Bronchial epithelial cell (primary cell): ENCODE data around the gene MANBA. TPM values are rescaled to one million over a fixed set of nuclear protein-coding genes. Genes with fewer than 3 reads are reported as not detected.
"Not testable (repeated sequence)": the region's sequence is repeated elsewhere in the genome, so short reads cannot be mapped to it uniquely, and the experiment has no call there.

ENCODE experiments used
- DNase-seq: peaks from one replicate; pipeline ENCODE4 v3.0.0-alpha.2; 2010; ENCODE audit warnings: low read depth
- FAIRE-seq: peaks from 2 replicates; lab custom pipeline; 2011; peaks lifted over from hg19 to GRCh38; lab: Jason Lieb, UNC
- H3K27me3 ChIP-seq: 2 replicates; pipeline ENCODE4 v1.5.1; 2011; ENCODE audit warnings: low read length; ENCODE audit not compliant: control insufficient read depth, insufficient read depth
- H3K36me3 ChIP-seq: 2 replicates; pipeline ENCODE4 v1.5.1; 2011; ENCODE audit warnings: low read length; ENCODE audit not compliant: control insufficient read depth, insufficient read depth
- H3K4me3 ChIP-seq: 2 replicates; pipeline ENCODE4 v1.5.1; 2011; ENCODE audit warnings: mild to moderate bottlenecking, low read depth, low read length, control low read depth
- total RNA-seq: library from RNA; depleted of rRNA; stranded (reverse); fragments of >200 nt; gene quantifications from 2 replicates; pipeline ENCODE4 v1.2.1, GENCODE V29; 2014
- TF ChIP-seq, protein P1 (sequence below): IDR thresholded peaks from 2 replicates; pipeline ENCODE4 v1.5.1; 2011; ENCODE audit warnings: mild to moderate bottlenecking, moderate library complexity, low read length, control low read depth, inconsistent platforms; ENCODE audit not compliant: insufficient read depth, severe bottlenecking

The MANBA gene
- total RNA-seq, 1 donor from 2014 or later: 60.3 TPM

DNA sequence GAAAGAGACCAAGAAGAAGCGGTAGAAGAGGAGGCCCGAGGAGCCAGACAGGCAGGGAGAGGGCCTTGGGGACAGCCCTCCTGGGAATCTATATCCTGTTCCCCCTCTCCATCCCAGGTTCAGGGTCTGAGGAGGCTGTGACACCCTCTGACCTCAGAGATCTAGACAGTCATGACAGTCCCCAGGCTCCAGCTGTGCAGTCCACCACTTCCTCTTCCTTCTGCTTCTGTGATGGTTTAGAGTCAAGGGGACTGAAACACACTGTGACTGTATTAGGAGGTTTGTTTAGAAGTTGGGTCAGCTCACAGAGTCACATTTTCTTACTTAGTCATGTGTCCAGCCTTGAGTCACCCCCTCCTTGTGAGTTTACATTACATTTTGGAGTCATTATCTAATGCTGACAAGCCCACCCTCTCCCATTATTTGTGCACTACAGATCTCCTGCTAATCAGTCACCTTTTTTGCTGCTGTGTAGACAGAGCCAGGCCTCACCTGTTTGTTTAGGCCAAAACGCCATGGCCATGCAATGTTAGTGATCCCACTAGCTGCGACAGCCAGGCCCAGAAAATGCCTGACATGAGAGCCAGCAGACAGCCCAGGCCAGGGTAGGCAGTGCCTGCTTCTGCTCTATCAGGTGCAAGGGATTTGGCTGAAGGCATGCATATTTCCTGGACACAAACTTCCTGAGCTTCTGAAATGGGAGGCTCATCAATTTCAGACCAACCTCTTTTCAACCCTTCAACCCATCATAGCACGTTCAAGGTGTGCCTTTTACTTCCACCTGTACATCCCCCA, 26.0 kb downstream of the MANBA start:
- TF ChIP-seq, protein P1, sequence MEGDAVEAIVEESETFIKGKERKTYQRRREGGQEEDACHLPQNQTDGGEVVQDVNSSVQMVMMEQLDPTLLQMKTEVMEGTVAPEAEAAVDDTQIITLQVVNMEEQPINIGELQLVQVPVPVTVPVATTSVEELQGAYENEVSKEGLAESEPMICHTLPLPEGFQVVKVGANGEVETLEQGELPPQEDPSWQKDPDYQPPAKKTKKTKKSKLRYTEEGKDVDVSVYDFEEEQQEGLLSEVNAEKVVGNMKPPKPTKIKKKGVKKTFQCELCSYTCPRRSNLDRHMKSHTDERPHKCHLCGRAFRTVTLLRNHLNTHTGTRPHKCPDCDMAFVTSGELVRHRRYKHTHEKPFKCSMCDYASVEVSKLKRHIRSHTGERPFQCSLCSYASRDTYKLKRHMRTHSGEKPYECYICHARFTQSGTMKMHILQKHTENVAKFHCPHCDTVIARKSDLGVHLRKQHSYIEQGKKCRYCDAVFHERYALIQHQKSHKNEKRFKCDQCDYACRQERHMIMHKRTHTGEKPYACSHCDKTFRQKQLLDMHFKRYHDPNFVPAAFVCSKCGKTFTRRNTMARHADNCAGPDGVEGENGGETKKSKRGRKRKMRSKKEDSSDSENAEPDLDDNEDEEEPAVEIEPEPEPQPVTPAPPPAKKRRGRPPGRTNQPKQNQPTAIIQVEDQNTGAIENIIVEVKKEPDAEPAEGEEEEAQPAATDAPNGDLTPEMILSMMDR: no peak
- Histone ChIP-seq H3K4me3 (no peak overlapping the region), H3K36me3 (peaks cover 2% of the 10 kb centered on the region), H3K27me3 (no peaks in the 10 kb centered on the region)
- FAIRE-seq: no peak
- peak; percentile 35 for DNase-seq

GRCh38 chr4:102734116-102734515, 26.7 kb downstream of the MANBA start:
- no peaks in the 10 kb centered on the region for H3K27me3 ChIP-seq
- no peak for FAIRE-seq
- no peak for DNase-seq
- H3K36me3 ChIP-seq: peaks cover 2% of the 10 kb centered on the region
- H3K4me3 ChIP-seq: no peak overlapping the region
- TF ChIP-seq, protein P1: no peak

- H3K36me3 ChIP-seq: peaks cover 2% of the 10 kb centered on the region
- TF ChIP-seq, protein P1: no peak
- FAIRE-seq: no peak
These were observed 27.7 kb downstream of the MANBA start for GRCh38 chr4:102733084-102733483.

DNA sequence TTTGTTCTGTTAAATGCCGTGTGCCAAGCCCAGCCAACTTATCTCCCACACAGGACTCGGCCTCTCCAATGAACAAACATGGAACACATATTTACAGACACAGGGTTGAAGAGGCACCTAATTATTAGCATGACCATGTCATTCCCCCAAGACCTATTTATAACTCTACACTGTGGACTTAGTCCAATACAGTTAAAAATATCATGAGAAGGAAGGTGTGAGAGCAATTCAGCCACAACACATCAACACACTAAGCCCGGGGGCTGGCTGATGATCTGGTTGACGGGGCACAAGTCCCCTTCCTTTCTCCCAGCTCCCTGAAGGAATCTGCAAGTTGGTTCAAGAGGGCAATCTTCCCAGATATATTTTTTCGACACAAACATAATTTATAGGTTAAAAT, 28.1 kb downstream of the MANBA start:
- TF ChIP-seq, protein P1: no peak
- Histone ChIP-seq H3K27me3 (no peaks in the 10 kb centered on the region), H3K4me3 (no peak overlapping the region), H3K36me3 (peaks cover 2% of the 10 kb centered on the region)
- FAIRE-seq (no peak), DNase-seq (no peak)

More at GRCh38 chr4:102733084-102733483, 27.7 kb downstream of the MANBA start:
- H3K27me3 ChIP-seq: no peaks in the 10 kb centered on the region
- DNase-seq: no peak
- H3K4me3 ChIP-seq: no peak overlapping the region

DNA sequence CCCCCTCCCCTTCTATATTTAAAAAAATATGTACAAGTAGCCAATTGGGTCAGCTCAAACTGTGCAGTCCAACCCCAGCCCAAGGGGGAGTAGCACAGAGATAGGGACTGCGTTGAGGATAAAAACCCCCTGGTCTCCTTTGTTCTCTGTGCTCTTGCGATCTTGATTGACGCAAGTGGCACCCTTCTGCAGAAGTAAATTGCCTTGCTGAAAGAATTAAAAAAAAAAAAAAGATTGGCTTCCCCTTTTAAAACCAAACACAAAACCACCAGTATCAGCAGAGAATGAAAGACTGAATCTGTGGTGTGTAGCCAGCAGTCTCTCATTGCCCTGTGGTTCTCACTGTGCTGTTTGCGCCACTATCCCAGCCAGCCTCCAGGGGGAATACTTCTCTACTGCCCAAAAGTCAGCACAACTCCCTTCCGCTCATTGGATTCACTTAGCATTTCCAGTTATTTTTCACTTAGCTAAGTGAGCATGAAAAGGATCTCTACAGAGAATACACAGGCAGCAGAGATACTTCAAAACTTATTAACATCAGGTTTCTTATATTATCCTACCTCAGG, 29.7 kb downstream of the MANBA start:
- Histone ChIP-seq H3K36me3 (peaks cover 2% of the 10 kb centered on the region), H3K4me3 (no peak overlapping the region), H3K27me3 (no peaks in the 10 kb centered on the region)
- DNase-seq (no peak), FAIRE-seq (no peak)
- TF ChIP-seq, protein P1: no peak

DNA sequence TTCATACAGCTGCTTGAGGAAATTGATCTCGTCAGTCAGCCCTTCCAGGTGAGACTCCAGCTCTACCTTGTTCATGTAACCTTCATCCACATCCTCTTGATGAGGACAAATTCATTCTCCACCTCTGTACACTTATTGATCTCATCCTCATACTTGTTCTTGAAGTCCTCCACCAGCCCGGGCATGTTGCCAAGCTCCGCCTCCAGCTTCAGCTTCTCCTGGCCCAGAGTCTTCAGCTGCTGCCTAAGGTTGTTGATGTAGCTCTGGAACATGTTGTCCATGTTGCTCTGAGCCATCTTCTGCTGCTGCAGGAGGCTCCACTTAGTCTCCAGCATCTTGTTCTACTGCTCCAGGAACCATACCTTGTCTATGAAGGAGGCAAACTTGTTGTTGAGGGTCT, 31.3 kb downstream of the MANBA start:
- not testable (repeated sequence) for H3K4me3 ChIP-seq, FAIRE-seq, H3K36me3 ChIP-seq, DNase-seq, H3K27me3 ChIP-seq

GRCh38 chr4:102726919-102727318, 33.8 kb downstream of the MANBA start:
- FAIRE-seq, DNase-seq, H3K4me3 ChIP-seq: not testable (repeated sequence)

More at GRCh38 chr4:102726919-102727318, 33.8 kb downstream of the MANBA start:
- H3K36me3 ChIP-seq, H3K27me3 ChIP-seq: not testable (repeated sequence)
